ENCODE data around the gene ZSCAN5A. TPM values are rescaled to one million over a fixed set of nuclear protein-coding genes. Genes with fewer than 3 reads are reported as not detected.
"Not testable (repeated sequence)": the region's sequence is repeated elsewhere in the genome, so short reads cannot be mapped to it uniquely, and the experiment has no call there.

Gene ZSCAN5A
- total and polyA plus RNA-seq, 2 donors (not counting 1 experiment from before 2014, with no cell fraction given): 5.2 to 24.8 TPM

GRCh38 chr19:56248736-56249338, 65.8 kb downstream of the ZSCAN5A start:
- H3K9me3 Mint-ChIP-seq (ENCODE audit: insufficient read depth); H3K4me3 Mint-ChIP-seq; H3K27ac Mint-ChIP-seq; DNase-seq; H3K27ac ChIP-seq (ENCODE audit: low read length in 2 of 2); H3K9me3 ChIP-seq (ENCODE audit: control extremely low read depth in 1 of 3, control insufficient read depth in 2 of 3, insufficient read depth in 1 of 3, low read length in 2 of 3); H3K9ac ChIP-seq (ENCODE audit: low read length); H3K36me3 ChIP-seq (replicated peaks in 1 of 2; ENCODE audit: control extremely low read depth in 1 of 2, control insufficient read depth in 1 of 2, extremely low read depth in 1 of 2, insufficient read depth in 2 of 2, low read length in 1 of 2); H3K4me2 ChIP-seq (replicated peaks; ENCODE audit: low read depth, low read length, poor library complexity, severe bottlenecking); H3K27me3 Mint-ChIP-seq; H3K4me3 ChIP-seq (ENCODE audit: control extremely low read depth in 1 of 5, extremely low read depth in 1 of 5, insufficient read depth in 1 of 5, low read depth in 2 of 5, low read length in 4 of 5); H3K4me1 ChIP-seq (ENCODE audit: control insufficient read depth in 2 of 2, insufficient read depth in 2 of 2, low read length in 2 of 2); POLR2A ChIA-PET; H3K79me2 ChIP-seq (ENCODE audit: control insufficient read depth, insufficient read depth, low read length); intact Hi-C loops (cut with micrococcal nuclease); ATAC-seq (ENCODE audit: low read depth); H3K4me1 Mint-ChIP-seq; H3K27me3 ChIP-seq (replicated peaks in 1 of 4; ENCODE audit: control extremely low read depth in 1 of 4, control insufficient read depth in 3 of 4, insufficient read depth in 4 of 4, low read length in 3 of 4); H2AFZ ChIP-seq (ENCODE audit: insufficient read depth, low read depth, low read length, poor library complexity, severe bottlenecking); H4K20me1 ChIP-seq (ENCODE audit: control insufficient read depth, insufficient read depth, low read length, poor library complexity, severe bottlenecking): not testable (repeated sequence)
- CTCF ChIA-PET: interaction anchor here (0.6 kb wide), 1 partner anchor 11 kb away, joined by 3 read pairs; no protein-coding TSS in a partner anchor
- 94% methylated on average over 2 of the region's 8 CpGs for WGBS (ENCODE audit: insufficient coverage)

GRCh38 chr19:56245764-56246163, 68.9 kb downstream of the ZSCAN5A start:
- POLR2A ChIA-PET; H4K20me1 ChIP-seq (ENCODE audit: control insufficient read depth, insufficient read depth, low read length, poor library complexity, severe bottlenecking); H3K27ac Mint-ChIP-seq; intact Hi-C loops (cut with micrococcal nuclease); H3K79me2 ChIP-seq (ENCODE audit: control insufficient read depth, insufficient read depth, low read length); H3K27me3 Mint-ChIP-seq; H3K4me3 ChIP-seq (ENCODE audit: control extremely low read depth in 1 of 5, extremely low read depth in 1 of 5, insufficient read depth in 1 of 5, low read depth in 2 of 5, low read length in 4 of 5); CTCF ChIA-PET; H2AFZ ChIP-seq (ENCODE audit: insufficient read depth, low read depth, low read length, poor library complexity, severe bottlenecking); ATAC-seq (ENCODE audit: low read depth); H3K36me3 ChIP-seq (replicated peaks in 1 of 2; ENCODE audit: control extremely low read depth in 1 of 2, control insufficient read depth in 1 of 2, extremely low read depth in 1 of 2, insufficient read depth in 2 of 2, low read length in 1 of 2); H3K9me3 Mint-ChIP-seq (ENCODE audit: insufficient read depth); H3K4me3 Mint-ChIP-seq; H3K4me1 Mint-ChIP-seq; H3K4me1 ChIP-seq (ENCODE audit: control insufficient read depth in 2 of 2, insufficient read depth in 2 of 2, low read length in 2 of 2); H3K4me2 ChIP-seq (replicated peaks; ENCODE audit: low read depth, low read length, poor library complexity, severe bottlenecking); DNase-seq; H3K27ac ChIP-seq (ENCODE audit: low read length in 2 of 2); H3K9me3 ChIP-seq (ENCODE audit: control extremely low read depth in 1 of 3, control insufficient read depth in 2 of 3, insufficient read depth in 1 of 3, low read length in 2 of 3); H3K27me3 ChIP-seq (replicated peaks in 1 of 4; ENCODE audit: control extremely low read depth in 1 of 4, control insufficient read depth in 3 of 4, insufficient read depth in 4 of 4, low read length in 3 of 4); H3K9ac ChIP-seq (ENCODE audit: low read length): not testable (repeated sequence)
- 100% methylated on average over 2 of the region's 4 CpGs for WGBS (ENCODE audit: insufficient coverage)

Data from B cell (primary cell).